Type B pancreatic cell (in vitro differentiated cells): ENCODE data around the gene UQCRHL. TPM values are rescaled to one million over a fixed set of nuclear protein-coding genes. Genes with fewer than 3 reads are reported as not detected.

Experiments used
- DNase-seq: peaks from one replicate; pipeline ENCODE4 v3.0.0; 2021; ENCODE audit warnings: mixed read lengths; ENCODE audit not compliant: unreplicated experiment; ENCODE audit errors: extremely low spot score
- H3K27ac Mint-ChIP-seq: 2 replicates; pipeline ENCODE4 v1.8.0; 2021; ENCODE audit warnings: mild to moderate bottlenecking, mixed read lengths
- H3K27me3 Mint-ChIP-seq: 2 replicates; pipeline ENCODE4 v1.8.0; 2021; ENCODE audit warnings: mixed read lengths
- H3K36me3 Mint-ChIP-seq: 2 replicates; pipeline ENCODE4 v1.8.0; 2021; ENCODE audit warnings: mixed read lengths
- H3K4me1 Mint-ChIP-seq: one replicate; pipeline ENCODE4 v1.8.0; 2021; ENCODE audit warnings: mixed read lengths; ENCODE audit not compliant: unreplicated experiment
- H3K4me3 Mint-ChIP-seq: 2 replicates; pipeline ENCODE4 v1.8.0; 2021; ENCODE audit warnings: mild to moderate bottlenecking, mixed read lengths
- H3K9me3 Mint-ChIP-seq: 2 replicates; pipeline ENCODE4 v1.8.0; 2021; ENCODE audit warnings: mixed read lengths
- CTCF ChIP-seq: fragments of 200-600 bp; sonication (generic); conservative IDR thresholded peaks from 2 replicates; pipeline ENCODE4 v1.5.0; 2021; ENCODE audit warnings: antibody characterized with exemption, mild to moderate bottlenecking
- total RNA-seq: library from RNA; stranded (reverse); gene quantifications from 2 replicates; pipeline ENCODE4 v1.2.1, GENCODE V29; 2021; ENCODE audit warnings: low replicate concordance

Gene UQCRHL
- total RNA-seq, 1 donor from 2014 or later = 2.3 TPM

- Mint-ChIP-seq H3K9me3 (no peaks in the 10 kb centered on the region), H3K27me3 (peaks cover 4% of the 10 kb centered on the region), H3K27ac (no peak overlapping the region), H3K4me3 (no peak overlapping the region), H3K36me3 (no peaks in the 10 kb centered on the region), H3K4me1 (peaks cover 29% of the 10 kb centered on the region)
- no peak for TF ChIP-seq CTCF
- no peak for DNase-seq
These were observed 3.4 kb downstream of the UQCRHL start for GRCh38 chr1:15804060-15804459.

- peak overlapping the region; percentile 74 for H3K27ac Mint-ChIP-seq
These were observed 4.1 kb downstream of the UQCRHL start for GRCh38 chr1:15803380-15803779.

GRCh38 chr1:15802234-15802965 is 5.0 kb downstream of the UQCRHL start:
- H3K4me3 Mint-ChIP-seq = no peak overlapping the region
- no peak for DNase-seq
- peaks cover 30% of the 10 kb centered on the region for H3K4me1 Mint-ChIP-seq
- H3K27ac Mint-ChIP-seq = peak overlapping the region; percentile 38
- peaks cover 4% of the 10 kb centered on the region for H3K27me3 Mint-ChIP-seq
- no peaks in the 10 kb centered on the region for H3K9me3 Mint-ChIP-seq
- H3K36me3 Mint-ChIP-seq = no peaks in the 10 kb centered on the region
- TF ChIP-seq CTCF = no peak

More at GRCh38 chr1:15803380-15803779, 4.1 kb downstream of the UQCRHL start:
- Mint-ChIP-seq H3K4me3 (no peak overlapping the region), H3K4me1 (peaks cover 30% of the 10 kb centered on the region), H3K9me3 (no peaks in the 10 kb centered on the region), H3K27me3 (peaks cover 4% of the 10 kb centered on the region), H3K36me3 (no peaks in the 10 kb centered on the region)
- no peak for DNase-seq
- peak; percentile 73 for TF ChIP-seq CTCF

GRCh38 chr1:15799928-15800835 is 7.3 kb downstream of the UQCRHL start:
- no peaks in the 10 kb centered on the region for H3K36me3 Mint-ChIP-seq
- H3K27me3 Mint-ChIP-seq = peaks cover 4% of the 10 kb centered on the region
- no peak for TF ChIP-seq CTCF
- no peaks in the 10 kb centered on the region for H3K9me3 Mint-ChIP-seq
- H3K4me1 Mint-ChIP-seq = peaks cover 40% of the 10 kb centered on the region
- peak overlapping the region; percentile 82 for H3K4me3 Mint-ChIP-seq
- peak overlapping the region; percentile 92 for H3K27ac Mint-ChIP-seq
- no peak for DNase-seq

- no peak for DNase-seq
- Mint-ChIP-seq H3K27me3 (peaks cover 4% of the 10 kb centered on the region), H3K27ac (peak overlapping the region; percentile 92), H3K4me1 (peaks cover 44% of the 10 kb centered on the region), H3K4me3 (peak overlapping the region; percentile 70), H3K9me3 (no peaks in the 10 kb centered on the region), H3K36me3 (no peaks in the 10 kb centered on the region)
- TF ChIP-seq CTCF = no peak
These were observed 8.2 kb downstream of the UQCRHL start for GRCh38 chr1:15799004-15799867.
